HEK293T (cell line): ENCODE measurements around the gene C4BPB.

Experiments
- ARNT ChIP-seq: fragments of 450-650 bp; IDR thresholded peaks from 2 replicates; pipeline ENCODE4 v1.6.1; 2017; ENCODE audit warnings: mild to moderate bottlenecking
- BHLHE40 ChIP-seq: fragments of 450-650 bp; IDR thresholded peaks from 2 replicates; pipeline ENCODE4 v1.6.1; 2016; ENCODE audit warnings: mild to moderate bottlenecking, moderate library complexity, borderline replicate concordance
- ELF4 ChIP-seq: fragments of 450-650 bp; IDR thresholded peaks from 2 replicates; pipeline ENCODE4 v1.6.1; 2017; ENCODE audit warnings: antibody characterized with exemption
- FOXA1 ChIP-seq: fragments of 450-650 bp; IDR thresholded peaks from 2 replicates; pipeline ENCODE4 v1.6.1; 2016; ENCODE audit warnings: mild to moderate bottlenecking
- FOXK2 ChIP-seq: fragments of 450-650 bp; IDR thresholded peaks from 2 replicates; pipeline ENCODE4 v1.6.1; 2016; ENCODE audit warnings: mild to moderate bottlenecking
- FOXM1 ChIP-seq: fragments of 450-650 bp; IDR thresholded peaks from 2 replicates; pipeline ENCODE4 v1.6.1; 2017; ENCODE audit warnings: mild to moderate bottlenecking, borderline replicate concordance
- HDGF ChIP-seq: fragments of 450-650 bp; IDR thresholded peaks from 2 replicates; pipeline ENCODE4 v1.6.1; 2017; ENCODE audit warnings: antibody characterized with exemption, borderline replicate concordance
- L3MBTL2 ChIP-seq: fragments of 450-650 bp; conservative IDR thresholded peaks from 2 replicates; pipeline ENCODE4 v1.6.1; 2016; ENCODE audit warnings: mild to moderate bottlenecking
- LEF1 ChIP-seq: fragments of 450-650 bp; IDR thresholded peaks from 2 replicates; pipeline ENCODE4 v1.6.1; 2017; ENCODE audit warnings: mild to moderate bottlenecking, borderline replicate concordance
- NFRKB ChIP-seq: fragments of 450-650 bp; IDR thresholded peaks from 2 replicates; pipeline ENCODE4 v1.6.1; 2016; ENCODE audit warnings: mild to moderate bottlenecking, moderate library complexity
- PKNOX1 ChIP-seq: fragments of 450-650 bp; IDR thresholded peaks from 2 replicates; pipeline ENCODE4 v1.6.1; 2016
- SP1 ChIP-seq: fragments of 450-650 bp; IDR thresholded peaks from 2 replicates; pipeline ENCODE4 v1.6.1; 2017
- SUZ12 ChIP-seq: fragments of 450-650 bp; IDR thresholded peaks from 2 replicates; pipeline ENCODE4 v1.6.1; 2016; ENCODE audit warnings: mild to moderate bottlenecking
- TARDBP ChIP-seq: fragments of 450-650 bp; IDR thresholded peaks from 2 replicates; pipeline ENCODE4 v1.6.1; 2016

DNA sequence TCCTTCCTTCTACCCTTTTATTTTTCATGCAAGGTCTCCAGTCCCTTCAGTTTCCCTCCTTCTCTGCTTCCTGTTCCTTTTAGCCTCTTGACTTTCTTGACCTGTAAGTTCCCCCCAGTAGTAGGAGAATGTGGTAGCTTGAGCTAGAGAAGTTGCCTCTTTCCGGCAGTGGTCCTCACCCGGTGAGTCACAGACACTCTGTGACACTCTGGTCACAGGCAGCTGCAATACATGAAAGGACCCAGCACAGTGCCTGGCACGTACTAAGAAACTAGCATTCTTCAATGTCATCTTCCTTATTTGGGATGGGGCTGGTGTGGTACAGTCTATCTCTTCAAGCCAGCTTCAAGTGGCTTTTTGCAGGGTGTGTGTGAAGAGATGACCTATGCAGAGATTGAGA lies 19.6 kb upstream of the C4BPB start:
- TF ChIP-seq NFRKB = no peak
- TF ChIP-seq TARDBP = no peak
- no peak for TF ChIP-seq SUZ12
- no peak for TF ChIP-seq FOXK2
- TF ChIP-seq BHLHE40 = no peak
- no peak for TF ChIP-seq LEF1
- no peak for TF ChIP-seq FOXA1
- no peak for TF ChIP-seq FOXM1
- no peak for TF ChIP-seq SP1
- TF ChIP-seq L3MBTL2 = no peak
- no peak for TF ChIP-seq PKNOX1
- TF ChIP-seq ELF4 = no peak
- TF ChIP-seq ARNT = no peak
- no peak for TF ChIP-seq HDGF
